GM23338 (cell line): Measurements from ENCODE around the gene GFOD1.

Experiments
- CREB1 ChIP-seq: fragments of 250-450 bp; sonication (Bioruptor Pico); IDR thresholded peaks from 2 replicates; pipeline ENCODE4 v1.5.0; 2020; ENCODE audit warnings: low read depth, mild to moderate bottlenecking, moderate library complexity
- ETS1 ChIP-seq: IDR thresholded peaks from 2 replicates; pipeline ENCODE4 v1.6.1; 2016; ENCODE audit warnings: antibody characterized with exemption
- EZH2 ChIP-seq: fragments of 200-600 bp; sonication (generic); IDR thresholded peaks from one replicate; pipeline ENCODE4 v1.8.0; 2017; ENCODE audit warnings: antibody characterized with exemption, mild to moderate bottlenecking, low read depth; ENCODE audit not compliant: unreplicated experiment
- EZH2phosphoT487 ChIP-seq: fragments of 200-600 bp; sonication (generic); IDR thresholded peaks from one replicate; pipeline ENCODE4 v1.8.1; 2018; ENCODE audit warnings: antibody characterized with exemption; ENCODE audit not compliant: unreplicated experiment
- JUNB ChIP-seq: IDR thresholded peaks from one replicate; pipeline ENCODE4 v1.6.1; 2016; ENCODE audit warnings: antibody characterized with exemption; ENCODE audit not compliant: unreplicated experiment
- NANOG ChIP-seq: IDR thresholded peaks from 2 replicates; pipeline ENCODE4 v1.6.1; 2016; ENCODE audit warnings: antibody characterized with exemption, borderline replicate concordance
- POLR2AphosphoS5 ChIP-seq: IDR thresholded peaks from 2 replicates; pipeline ENCODE4 v1.6.1; 2016; ENCODE audit warnings: antibody characterized with exemption, low read depth
- STAT1 ChIP-seq: IDR thresholded peaks from one replicate; pipeline ENCODE4 v1.6.1; 2016; ENCODE audit warnings: antibody characterized with exemption; ENCODE audit not compliant: unreplicated experiment
- ZNF114 ChIP-seq: fragments of 250-450 bp; sonication (Bioruptor Pico); IDR thresholded peaks from 2 replicates; pipeline ENCODE4 v1.5.0; 2020; ENCODE audit warnings: mild to moderate bottlenecking, moderate library complexity
- ZNF331 ChIP-seq: fragments of 250-450 bp; sonication (Bioruptor Pico); IDR thresholded peaks from 2 replicates; pipeline ENCODE4 v1.5.0; 2020; ENCODE audit warnings: low read depth, mild to moderate bottlenecking, moderate library complexity
- TF ChIP-seq, protein P1 (sequence below): IDR thresholded peaks from one replicate; pipeline ENCODE4 v1.6.1; 2018; ENCODE audit warnings: antibody characterized with exemption; ENCODE audit not compliant: unreplicated experiment
- TF ChIP-seq, protein P2 (sequence below), 2 experiments: fragments of 200-600 bp in 1 of 2; sonication (generic) in 1 of 2; conservative IDR thresholded peaks; 2 replicates each; pipeline versions ENCODE4 v1.5.1 to v1.6.1; 2016 to 2017; ENCODE audit warnings: antibody characterized with exemption in 2 of 2, low read depth in 2 of 2, mild to moderate bottlenecking in 2 of 2, moderate library complexity in 1 of 2

DNA sequence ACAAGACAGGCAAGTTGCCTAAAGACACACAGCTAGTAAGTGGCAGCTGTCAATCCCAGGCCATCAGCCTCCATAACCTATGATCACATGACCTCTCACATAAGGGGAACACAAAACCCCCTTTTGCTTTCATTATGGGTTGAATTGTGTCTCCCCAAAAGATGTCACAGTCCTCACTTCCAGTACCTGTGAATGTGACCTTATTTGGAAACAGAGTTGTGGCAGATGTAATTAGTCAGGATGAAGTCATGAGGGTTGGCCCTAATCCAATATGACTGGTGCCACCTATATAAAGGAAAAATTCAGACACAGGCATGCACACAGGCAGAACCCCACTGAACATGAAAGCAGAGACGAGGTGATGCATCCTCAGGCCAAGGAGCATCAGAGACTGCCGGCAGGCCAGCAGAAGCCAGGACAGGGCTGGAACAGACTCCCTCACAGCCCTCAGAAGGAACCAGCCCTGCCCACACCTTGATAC, 33.6 kb downstream of the GFOD1 start:
- TF ChIP-seq, protein P1, sequence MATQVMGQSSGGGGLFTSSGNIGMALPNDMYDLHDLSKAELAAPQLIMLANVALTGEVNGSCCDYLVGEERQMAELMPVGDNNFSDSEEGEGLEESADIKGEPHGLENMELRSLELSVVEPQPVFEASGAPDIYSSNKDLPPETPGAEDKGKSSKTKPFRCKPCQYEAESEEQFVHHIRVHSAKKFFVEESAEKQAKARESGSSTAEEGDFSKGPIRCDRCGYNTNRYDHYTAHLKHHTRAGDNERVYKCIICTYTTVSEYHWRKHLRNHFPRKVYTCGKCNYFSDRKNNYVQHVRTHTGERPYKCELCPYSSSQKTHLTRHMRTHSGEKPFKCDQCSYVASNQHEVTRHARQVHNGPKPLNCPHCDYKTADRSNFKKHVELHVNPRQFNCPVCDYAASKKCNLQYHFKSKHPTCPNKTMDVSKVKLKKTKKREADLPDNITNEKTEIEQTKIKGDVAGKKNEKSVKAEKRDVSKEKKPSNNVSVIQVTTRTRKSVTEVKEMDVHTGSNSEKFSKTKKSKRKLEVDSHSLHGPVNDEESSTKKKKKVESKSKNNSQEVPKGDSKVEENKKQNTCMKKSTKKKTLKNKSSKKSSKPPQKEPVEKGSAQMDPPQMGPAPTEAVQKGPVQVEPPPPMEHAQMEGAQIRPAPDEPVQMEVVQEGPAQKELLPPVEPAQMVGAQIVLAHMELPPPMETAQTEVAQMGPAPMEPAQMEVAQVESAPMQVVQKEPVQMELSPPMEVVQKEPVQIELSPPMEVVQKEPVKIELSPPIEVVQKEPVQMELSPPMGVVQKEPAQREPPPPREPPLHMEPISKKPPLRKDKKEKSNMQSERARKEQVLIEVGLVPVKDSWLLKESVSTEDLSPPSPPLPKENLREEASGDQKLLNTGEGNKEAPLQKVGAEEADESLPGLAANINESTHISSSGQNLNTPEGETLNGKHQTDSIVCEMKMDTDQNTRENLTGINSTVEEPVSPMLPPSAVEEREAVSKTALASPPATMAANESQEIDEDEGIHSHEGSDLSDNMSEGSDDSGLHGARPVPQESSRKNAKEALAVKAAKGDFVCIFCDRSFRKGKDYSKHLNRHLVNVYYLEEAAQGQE: no peak
- TF ChIP-seq, protein P2, sequence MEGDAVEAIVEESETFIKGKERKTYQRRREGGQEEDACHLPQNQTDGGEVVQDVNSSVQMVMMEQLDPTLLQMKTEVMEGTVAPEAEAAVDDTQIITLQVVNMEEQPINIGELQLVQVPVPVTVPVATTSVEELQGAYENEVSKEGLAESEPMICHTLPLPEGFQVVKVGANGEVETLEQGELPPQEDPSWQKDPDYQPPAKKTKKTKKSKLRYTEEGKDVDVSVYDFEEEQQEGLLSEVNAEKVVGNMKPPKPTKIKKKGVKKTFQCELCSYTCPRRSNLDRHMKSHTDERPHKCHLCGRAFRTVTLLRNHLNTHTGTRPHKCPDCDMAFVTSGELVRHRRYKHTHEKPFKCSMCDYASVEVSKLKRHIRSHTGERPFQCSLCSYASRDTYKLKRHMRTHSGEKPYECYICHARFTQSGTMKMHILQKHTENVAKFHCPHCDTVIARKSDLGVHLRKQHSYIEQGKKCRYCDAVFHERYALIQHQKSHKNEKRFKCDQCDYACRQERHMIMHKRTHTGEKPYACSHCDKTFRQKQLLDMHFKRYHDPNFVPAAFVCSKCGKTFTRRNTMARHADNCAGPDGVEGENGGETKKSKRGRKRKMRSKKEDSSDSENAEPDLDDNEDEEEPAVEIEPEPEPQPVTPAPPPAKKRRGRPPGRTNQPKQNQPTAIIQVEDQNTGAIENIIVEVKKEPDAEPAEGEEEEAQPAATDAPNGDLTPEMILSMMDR (conservative IDR thresholded peaks at IDR 0.05; ENCODE audit: low read depth in 2 of 2): no peak
- TF ChIP-seq CREB1 (CRISPR knock-in tag) (no peak), POLR2AphosphoS5 (no peak), EZH2 (no peak), EZH2phosphoT487 (no peak), JUNB (no peak), ZNF331 (CRISPR knock-in tag) (no peak), ETS1 (no peak), NANOG (no peak), STAT1 (no peak), ZNF114 (CRISPR knock-in tag) (no peak)
